AG09319 (cell line): Measurements from ENCODE around the gene MAST4.

ENCODE experiments used
- DNase-seq: peaks from one replicate; pipeline ENCODE4 v3.0.0-alpha.2; 2010; ENCODE audit warnings: low read depth; ENCODE audit errors: extremely low read depth
- CTCF ChIP-seq: IDR thresholded peaks from 2 replicates; pipeline ENCODE4 v1.5.1; 2011; ENCODE audit warnings: low read depth, mild to moderate bottlenecking, inconsistent platforms, low read length, moderate library complexity

The MAST4 gene

GRCh38 chr5:66922881-66923280, 326.7 kb downstream of the MAST4 start:
- no peak for TF ChIP-seq CTCF
- DNase-seq = no peak

- DNase-seq = no peak
- no peak for TF ChIP-seq CTCF
These were observed 327.3 kb downstream of the MAST4 start for GRCh38 chr5:66923457-66923856.

GRCh38 chr5:66923922-66924321, 327.7 kb downstream of the MAST4 start:
- no peak for DNase-seq
- no peak for TF ChIP-seq CTCF

DNA sequence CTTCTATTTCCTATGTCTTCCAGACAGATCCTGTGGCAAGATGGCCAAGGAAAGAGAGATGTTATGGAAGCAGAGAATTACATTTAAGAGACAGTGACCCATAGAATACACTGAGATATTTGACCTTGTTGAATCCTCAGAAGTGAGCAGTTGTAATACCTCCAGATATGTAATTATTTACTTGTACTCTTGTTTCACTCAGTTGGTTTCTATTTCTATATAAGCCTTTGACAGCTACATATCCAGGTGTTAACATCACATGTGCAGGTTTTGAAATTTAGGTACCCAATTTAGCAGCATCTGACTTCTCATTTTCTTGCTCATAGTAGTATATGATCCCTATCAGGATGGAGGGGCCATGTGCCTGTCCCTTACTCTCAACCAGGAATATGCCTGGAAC, 330.9 kb downstream of the MAST4 start:
- no peak for DNase-seq
- no peak for TF ChIP-seq CTCF

GRCh38 chr5:66929281-66929680, 333.1 kb downstream of the MAST4 start:
- TF ChIP-seq CTCF = no peak
- DNase-seq = no peak

DNA sequence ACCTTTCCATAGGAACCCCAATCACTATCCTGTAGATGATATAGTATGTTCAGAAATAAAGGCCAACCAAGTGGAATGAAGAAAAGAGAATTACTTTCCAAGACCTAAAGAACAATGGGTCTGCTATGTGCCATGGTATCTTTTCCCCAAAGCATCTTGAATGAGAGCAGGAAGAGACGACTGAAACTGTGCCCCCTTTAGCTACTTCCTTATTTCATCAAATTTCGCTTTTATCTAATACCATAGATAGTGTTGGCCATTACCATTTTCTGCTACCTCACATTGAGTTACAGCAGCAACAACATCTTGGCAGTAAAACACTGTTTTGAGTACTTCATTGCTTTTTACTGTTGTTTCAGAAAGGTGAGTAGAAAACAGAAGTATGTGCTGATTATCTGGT, 333.8 kb downstream of the MAST4 start:
- no peak for TF ChIP-seq CTCF
- DNase-seq = no peak

GRCh38 chr5:66931651-66932050, 335.5 kb downstream of the MAST4 start:
- no peak for DNase-seq

More at GRCh38 chr5:66931651-66932050, 335.5 kb downstream of the MAST4 start:
- no peak for TF ChIP-seq CTCF
